ENCODE measurements around the gene SLC41A3. TPM values are rescaled to one million over a fixed set of nuclear protein-coding genes. Genes with fewer than 3 reads are reported as not detected.
A peak's percentile ranks its signal among the peaks of the same experiment; 100 is the strongest.

Gene SLC41A3
- total and polyA plus RNA-seq, 4 donors: 9.3 to 19.8 (median 12.7) TPM

DNA sequence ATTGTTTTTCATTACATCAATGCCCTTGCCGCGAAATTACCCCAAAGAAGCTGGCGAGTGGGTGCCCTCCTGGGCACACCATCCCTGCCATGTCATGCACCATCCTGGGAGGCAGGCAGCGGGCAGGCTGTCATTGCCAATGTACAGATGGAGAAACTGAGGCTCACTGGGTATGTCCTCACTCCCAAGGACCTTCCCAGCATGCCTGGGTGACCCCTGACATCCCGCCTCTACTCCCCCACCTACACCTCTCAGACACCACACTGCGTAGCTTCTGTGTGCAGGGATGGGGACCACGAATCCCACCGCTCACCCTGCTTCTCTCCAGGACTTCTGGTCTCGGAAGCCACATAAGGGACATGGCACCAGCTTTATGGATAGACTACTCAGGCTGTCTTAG, 41.0 kb upstream of the SLC41A3 start:
- TF ChIP-seq TAF1 (conservative IDR thresholded peaks at IDR 0.05) (no peak), FOXA2 (IDR thresholded peaks at IDR 0.05) (no peak), NR2F2 (IDR thresholded peaks at IDR 0.05) (no peak), EGR1 (IDR thresholded peaks at IDR 0.05; ENCODE audit: low read depth in 2 of 2) (no peak), RXRA (IDR thresholded peaks at IDR 0.05) (no peak), YY1 (IDR thresholded peaks at IDR 0.05) (no peak), HNF4G (IDR thresholded peaks at IDR 0.05) (no peak), RAD21 (IDR thresholded peaks at IDR 0.05) (no peak), JUND (IDR thresholded peaks at IDR 0.05) (no peak), HNF4A (conservative IDR thresholded peaks at IDR 0.05) (no peak), FOXA1 (IDR thresholded peaks at IDR 0.05) (no peak)
- TF ChIP-seq, protein P1, sequence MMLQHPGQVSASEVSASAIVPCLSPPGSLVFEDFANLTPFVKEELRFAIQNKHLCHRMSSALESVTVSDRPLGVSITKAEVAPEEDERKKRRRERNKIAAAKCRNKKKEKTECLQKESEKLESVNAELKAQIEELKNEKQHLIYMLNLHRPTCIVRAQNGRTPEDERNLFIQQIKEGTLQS (IDR thresholded peaks at IDR 0.05): no peak
- TF ChIP-seq, protein P2, sequence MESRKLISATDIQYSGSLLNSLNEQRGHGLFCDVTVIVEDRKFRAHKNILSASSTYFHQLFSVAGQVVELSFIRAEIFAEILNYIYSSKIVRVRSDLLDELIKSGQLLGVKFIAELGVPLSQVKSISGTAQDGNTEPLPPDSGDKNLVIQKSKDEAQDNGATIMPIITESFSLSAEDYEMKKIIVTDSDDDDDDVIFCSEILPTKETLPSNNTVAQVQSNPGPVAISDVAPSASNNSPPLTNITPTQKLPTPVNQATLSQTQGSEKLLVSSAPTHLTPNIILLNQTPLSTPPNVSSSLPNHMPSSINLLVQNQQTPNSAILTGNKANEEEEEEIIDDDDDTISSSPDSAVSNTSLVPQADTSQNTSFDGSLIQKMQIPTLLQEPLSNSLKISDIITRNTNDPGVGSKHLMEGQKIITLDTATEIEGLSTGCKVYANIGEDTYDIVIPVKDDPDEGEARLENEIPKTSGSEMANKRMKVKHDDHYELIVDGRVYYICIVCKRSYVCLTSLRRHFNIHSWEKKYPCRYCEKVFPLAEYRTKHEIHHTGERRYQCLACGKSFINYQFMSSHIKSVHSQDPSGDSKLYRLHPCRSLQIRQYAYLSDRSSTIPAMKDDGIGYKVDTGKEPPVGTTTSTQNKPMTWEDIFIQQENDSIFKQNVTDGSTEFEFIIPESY (IDR thresholded peaks at IDR 0.05): no peak
- TF ChIP-seq, protein P3, sequence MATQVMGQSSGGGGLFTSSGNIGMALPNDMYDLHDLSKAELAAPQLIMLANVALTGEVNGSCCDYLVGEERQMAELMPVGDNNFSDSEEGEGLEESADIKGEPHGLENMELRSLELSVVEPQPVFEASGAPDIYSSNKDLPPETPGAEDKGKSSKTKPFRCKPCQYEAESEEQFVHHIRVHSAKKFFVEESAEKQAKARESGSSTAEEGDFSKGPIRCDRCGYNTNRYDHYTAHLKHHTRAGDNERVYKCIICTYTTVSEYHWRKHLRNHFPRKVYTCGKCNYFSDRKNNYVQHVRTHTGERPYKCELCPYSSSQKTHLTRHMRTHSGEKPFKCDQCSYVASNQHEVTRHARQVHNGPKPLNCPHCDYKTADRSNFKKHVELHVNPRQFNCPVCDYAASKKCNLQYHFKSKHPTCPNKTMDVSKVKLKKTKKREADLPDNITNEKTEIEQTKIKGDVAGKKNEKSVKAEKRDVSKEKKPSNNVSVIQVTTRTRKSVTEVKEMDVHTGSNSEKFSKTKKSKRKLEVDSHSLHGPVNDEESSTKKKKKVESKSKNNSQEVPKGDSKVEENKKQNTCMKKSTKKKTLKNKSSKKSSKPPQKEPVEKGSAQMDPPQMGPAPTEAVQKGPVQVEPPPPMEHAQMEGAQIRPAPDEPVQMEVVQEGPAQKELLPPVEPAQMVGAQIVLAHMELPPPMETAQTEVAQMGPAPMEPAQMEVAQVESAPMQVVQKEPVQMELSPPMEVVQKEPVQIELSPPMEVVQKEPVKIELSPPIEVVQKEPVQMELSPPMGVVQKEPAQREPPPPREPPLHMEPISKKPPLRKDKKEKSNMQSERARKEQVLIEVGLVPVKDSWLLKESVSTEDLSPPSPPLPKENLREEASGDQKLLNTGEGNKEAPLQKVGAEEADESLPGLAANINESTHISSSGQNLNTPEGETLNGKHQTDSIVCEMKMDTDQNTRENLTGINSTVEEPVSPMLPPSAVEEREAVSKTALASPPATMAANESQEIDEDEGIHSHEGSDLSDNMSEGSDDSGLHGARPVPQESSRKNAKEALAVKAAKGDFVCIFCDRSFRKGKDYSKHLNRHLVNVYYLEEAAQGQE (IDR thresholded peaks at IDR 0.05): no peak
- 83% methylated on average over 9 of the region's 9 CpGs for WGBS
- H3K4me1 ChIP-seq (ENCODE audit: control insufficient read depth in 4 of 4, insufficient read depth in 4 of 4, low read length in 3 of 4): peaks cover 0 to 4% (median 0%) of the 10 kb centered on the region in 4 donors
- no peak overlapping the region for H3K27ac ChIP-seq (ENCODE audit: low read depth in 1 of 2, low read length in 2 of 2)
- no peaks in the 10 kb centered on the region for H3K27me3 ChIP-seq (ENCODE audit: control insufficient read depth in 4 of 4, insufficient read depth in 4 of 4, low read length in 3 of 4)
- no peak overlapping the region for H3K9ac ChIP-seq (ENCODE audit: low read depth in 1 of 2, low read length in 2 of 2)
- no peak for DNase-seq (ENCODE audit: low spot score)
- H3K9me3 ChIP-seq (ENCODE audit: control insufficient read depth in 4 of 4, low read length in 3 of 4): no peaks in the 10 kb centered on the region
- no peak overlapping the region for H3K4me3 ChIP-seq (ENCODE audit: low read depth in 1 of 3, low read length in 3 of 3)
- peaks cover 3 to 50% (median 35%) of the 10 kb centered on the region in 4 donors for H3K36me3 ChIP-seq (ENCODE audit: control insufficient read depth in 4 of 4, insufficient read depth in 3 of 4, low read depth in 1 of 4, low read length in 3 of 4)

DNA sequence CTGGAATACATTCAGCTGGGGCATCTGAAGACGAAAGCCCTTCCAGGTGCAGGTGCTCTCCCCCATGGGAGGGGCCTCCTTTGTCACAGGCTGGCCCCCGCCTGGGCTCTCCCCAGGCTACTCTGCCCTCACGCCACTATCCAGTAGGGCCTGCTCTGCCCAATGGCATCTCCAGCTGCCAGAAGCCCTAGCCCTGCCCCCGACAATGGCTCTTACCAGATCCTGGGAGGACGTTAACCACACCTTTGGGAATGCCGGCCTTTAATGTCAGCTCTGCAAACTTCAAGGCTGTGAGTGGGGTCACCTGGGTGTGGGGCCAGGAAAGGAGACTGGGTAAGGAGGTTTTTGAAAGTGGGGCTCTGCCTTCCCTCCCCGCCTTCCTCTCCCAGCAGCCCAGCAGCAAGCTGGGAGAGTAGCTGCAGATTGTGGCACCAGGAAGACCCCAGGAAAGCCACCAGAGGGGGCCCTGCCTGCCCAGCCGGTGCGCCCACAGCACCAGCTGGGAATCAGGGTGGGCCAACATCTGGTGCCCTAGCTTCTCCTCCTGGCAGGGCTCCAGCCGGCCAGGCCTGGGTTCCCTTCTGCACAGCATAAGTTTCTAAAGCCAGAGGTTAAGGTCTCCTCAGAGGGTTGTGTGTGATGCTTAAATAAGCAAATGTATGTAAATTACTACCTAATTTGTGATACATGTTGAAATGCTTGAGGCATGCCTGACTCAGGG, 40.4 kb upstream of the SLC41A3 start:
- H3K36me3 ChIP-seq (ENCODE audit: control insufficient read depth in 4 of 4, insufficient read depth in 3 of 4, low read depth in 1 of 4, low read length in 3 of 4): peaks cover 6 to 50% (median 33%) of the 10 kb centered on the region in 4 donors
- H3K4me3 ChIP-seq (ENCODE audit: low read depth in 1 of 3, low read length in 3 of 3): no peak overlapping the region
- no peaks in the 10 kb centered on the region for H3K9me3 ChIP-seq (ENCODE audit: control insufficient read depth in 4 of 4, low read length in 3 of 4)
- H3K4me1 ChIP-seq (ENCODE audit: control insufficient read depth in 4 of 4, insufficient read depth in 4 of 4, low read length in 3 of 4): peaks cover 0 to under 1% (median 0%) of the 10 kb centered on the region in 4 donors
- WGBS: 77% methylated on average over 10 of the region's 10 CpGs
- TF ChIP-seq FOXA1 (IDR thresholded peaks at IDR 0.05) (no peak), TAF1 (conservative IDR thresholded peaks at IDR 0.05) (no peak), HNF4A (conservative IDR thresholded peaks at IDR 0.05) (no peak)
- TF ChIP-seq, protein P2 (IDR thresholded peaks at IDR 0.05): no peak
- H3K27ac ChIP-seq (ENCODE audit: low read depth in 1 of 2, low read length in 2 of 2): no peak overlapping the region
- peak; percentile 30 for DNase-seq (ENCODE audit: low spot score)
- no peaks in the 10 kb centered on the region for H3K27me3 ChIP-seq (ENCODE audit: control insufficient read depth in 4 of 4, insufficient read depth in 4 of 4, low read length in 3 of 4)
- H3K9ac ChIP-seq (ENCODE audit: low read depth in 1 of 2, low read length in 2 of 2): no peak overlapping the region

All from liver (tissue), 9 donors.